SH-SY5Y (cell line): ENCODE data around the gene MORF4L1.

Experiments
- GATA2 ChIP-seq: IDR thresholded peaks from 2 replicates; pipeline ENCODE4 v1.6.1; 2011; ENCODE audit warnings: mild to moderate bottlenecking, low read depth, low read length
- GATA3 ChIP-seq: IDR thresholded peaks from 2 replicates; pipeline ENCODE4 v1.6.1; 2011; ENCODE audit warnings: low read depth, mild to moderate bottlenecking, low read length, moderate library complexity

DNA sequence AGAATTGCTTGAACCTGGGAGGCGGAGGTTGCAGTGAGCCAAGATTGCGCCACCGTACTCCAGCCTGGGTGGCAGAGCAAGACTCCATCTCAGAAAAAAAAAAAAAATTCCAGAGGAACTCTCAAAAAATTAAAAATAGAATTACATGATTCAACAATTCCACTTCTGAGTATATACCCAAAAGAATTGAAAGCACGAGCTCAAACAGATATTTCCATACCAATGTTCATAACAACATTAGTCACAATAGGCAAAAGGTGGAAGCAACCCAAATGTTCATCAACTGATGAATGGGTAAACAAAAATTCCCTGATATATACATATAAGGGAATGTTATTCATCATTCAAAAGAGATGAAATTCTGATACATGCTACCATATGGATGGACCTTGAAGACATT, 16.9 kb upstream of the MORF4L1 start:
- no peak for TF ChIP-seq GATA3
- no peak for TF ChIP-seq GATA2
